Panc1 (cell line): ENCODE results near the gene FHIT.

Source experiments
- CTCF ChIP-seq: fragments of 450-650 bp; IDR thresholded peaks from 2 replicates; pipeline ENCODE4 v1.5.1; 2017; ENCODE audit warnings: mild to moderate bottlenecking
- REST ChIP-seq, 2 experiments: IDR thresholded peaks; 2 replicates each; pipeline ENCODE4 v1.6.1; 2011 to 2012; ENCODE audit warnings: low read depth in 2 of 2, control low read depth in 1 of 2, low read length in 1 of 2, mild to moderate bottlenecking in 1 of 2, moderate library complexity in 1 of 2; ENCODE audit not compliant: insufficient read depth in 1 of 2

- no peak for TF ChIP-seq CTCF
- no peak for TF ChIP-seq REST (IDR thresholded peaks at IDR 0.05; ENCODE audit: insufficient read depth in 1 of 2, low read depth in 2 of 2, low read length in 1 of 2)
Measured at GRCh38 chr3:61094608-61095007, 156.6 kb downstream of the FHIT start.
